Sigmoid colon (tissue), 7 donors: Measurements from ENCODE around the gene AUTS2. TPM values are rescaled to one million over a fixed set of nuclear protein-coding genes. Genes with fewer than 3 reads are reported as not detected.
"Not testable (repeated sequence)": the region's sequence is repeated elsewhere in the genome, so short reads cannot be mapped to it uniquely, and the experiment has no call there.

Experiments
- DNase-seq: peaks from one replicate; pipeline ENCODE4 v3.0.0-alpha.2; 2019
- H3K27ac ChIP-seq, 4 donors: fragments of 200-600 bp; sonication (generic); one replicate each; pipeline ENCODE4 v1.5.1; 2016 to 2019; ENCODE audit warnings: mild to moderate bottlenecking in 1 of 4
- H3K27me3 ChIP-seq, 3 donors: fragments of 200-600 bp; sonication (generic); one replicate each; pipeline ENCODE4 v1.5.1; 2019; ENCODE audit warnings: mild to moderate bottlenecking in 1 of 3
- H3K36me3 ChIP-seq, 4 donors: fragments of 200-600 bp; sonication (generic); one replicate each; pipeline ENCODE4 v1.5.1; 2016 to 2019
- H3K4me1 ChIP-seq, 4 donors: fragments of 200-600 bp; sonication (generic); one replicate each; pipeline ENCODE4 v1.5.1; 2017 to 2019
- H3K4me3 ChIP-seq, 4 donors: fragments of 200-600 bp; sonication (generic); one replicate each; pipeline ENCODE4 v1.5.1; 2017 to 2019; ENCODE audit warnings: mild to moderate bottlenecking in 2 of 4, moderate library complexity in 1 of 4
- H3K9me3 ChIP-seq, 4 donors: fragments of 200-600 bp in 3 of 4; sonication (generic) in 3 of 4; one replicate each; pipeline versions ENCODE4 v1.5.1 to v1.6.1; 2013 to 2019
- EP300 ChIP-seq, 4 donors: sonication (generic); formaldehyde crosslinking; IDR thresholded peaks; one replicate each; pipeline ENCODE4 v1.6.1; 2017; ENCODE audit warnings: antibody characterized with exemption in 4 of 4
- POLR2A ChIP-seq, 2 donors: fragments of 450-650 bp; IDR thresholded peaks; one replicate each; pipeline ENCODE4 v1.6.1; 2016; ENCODE audit warnings: antibody characterized with exemption in 2 of 2, mild to moderate bottlenecking in 2 of 2, moderate library complexity in 2 of 2
- POLR2AphosphoS5 ChIP-seq, 4 donors: sonication (generic); formaldehyde crosslinking; IDR thresholded peaks; one replicate each; pipeline ENCODE4 v1.6.1; 2017; ENCODE audit warnings: antibody characterized with exemption in 4 of 4
- WGBS, 2 donors: extraction: QIAGEN DNeasy Blood & Tissue Kit; methylation state at CpG; one replicate each; pipeline ENCODE4 v1.1.7; 2013; 5-methylcytosine and 5-hydroxymethylcytosine counted together
- intact Hi-C: fragments of 100-400 bp; cut with DNase I; formaldehyde crosslinking; loops from one replicate; pipeline ENCODE4 v1.15.1; 2023
- polyA plus RNA-seq, 3 donors: library from polyadenylated mRNA; stranded (reverse); fragments of 200-250 nt; gene quantifications; one replicate each; pipeline ENCODE4 v1.2.3, GENCODE V29; 2013
- total RNA-seq, 4 donors: library from RNA; depleted of rRNA; stranded (reverse); fragments of >200 nt; gene quantifications; one replicate each; pipeline ENCODE4 v1.1.0, GENCODE V29; 2016
- TF ChIP-seq, protein P1 (sequence below), 4 experiments: fragments of 450-650 bp in 3 of 4; fragments of 200-600 bp in 1 of 4; IDR thresholded peaks; one replicate each; pipeline ENCODE4 v1.5.1; 2016 to 2019; ENCODE audit warnings: antibody characterized with exemption in 4 of 4, mild to moderate bottlenecking in 3 of 4, moderate library complexity in 2 of 4
- donor health status: healthy with polysubstance abuse.
- donor health status: Bipolar disorder and iron deficiency.
- donor health status: healthy.

The AUTS2 gene
- total and polyA plus RNA-seq, 7 donors = 3.6 to 55.7 (median 25.5) TPM

- no peaks in the 10 kb centered on the region for H3K36me3 ChIP-seq
- no peaks in the 10 kb centered on the region for H3K9me3 ChIP-seq
- no peak for TF ChIP-seq POLR2A (IDR thresholded peaks at IDR 0.05)
- no peak for TF ChIP-seq EP300 (IDR thresholded peaks at IDR 0.05)
- TF ChIP-seq POLR2AphosphoS5 (IDR thresholded peaks at IDR 0.05) = no peak
- DNase-seq = no peak
- H3K27ac ChIP-seq = no peak overlapping the region
- intact Hi-C loops = no loop called here
- peaks cover 0 to 2% (median 1%) of the 10 kb centered on the region in 4 donors for H3K4me1 ChIP-seq
- H3K27me3 ChIP-seq = no peaks in the 10 kb centered on the region
- H3K4me3 ChIP-seq = no peak overlapping the region
- WGBS, 2 donors = 39 to 77% methylated on average over 1 of the region's 1 CpG
Observed at GRCh38 chr7:70361821-70362220, 763.5 kb downstream of the AUTS2 start.

- H3K27ac ChIP-seq, H3K4me3 ChIP-seq, H3K9me3 ChIP-seq, intact Hi-C loops, DNase-seq, H3K27me3 ChIP-seq, H3K36me3 ChIP-seq, H3K4me1 ChIP-seq: not testable (repeated sequence)
- WGBS, 2 donors = 94 to 96% methylated on average over 3 of the region's 3 CpGs
Observed at GRCh38 chr7:70364393-70364792, 766.1 kb downstream of the AUTS2 start.

- WGBS, 2 donors = 27 to 72% methylated on average over 1 of the region's 1 CpG
Observed at GRCh38 chr7:70371652-70372051, 773.4 kb downstream of the AUTS2 start.

DNA sequence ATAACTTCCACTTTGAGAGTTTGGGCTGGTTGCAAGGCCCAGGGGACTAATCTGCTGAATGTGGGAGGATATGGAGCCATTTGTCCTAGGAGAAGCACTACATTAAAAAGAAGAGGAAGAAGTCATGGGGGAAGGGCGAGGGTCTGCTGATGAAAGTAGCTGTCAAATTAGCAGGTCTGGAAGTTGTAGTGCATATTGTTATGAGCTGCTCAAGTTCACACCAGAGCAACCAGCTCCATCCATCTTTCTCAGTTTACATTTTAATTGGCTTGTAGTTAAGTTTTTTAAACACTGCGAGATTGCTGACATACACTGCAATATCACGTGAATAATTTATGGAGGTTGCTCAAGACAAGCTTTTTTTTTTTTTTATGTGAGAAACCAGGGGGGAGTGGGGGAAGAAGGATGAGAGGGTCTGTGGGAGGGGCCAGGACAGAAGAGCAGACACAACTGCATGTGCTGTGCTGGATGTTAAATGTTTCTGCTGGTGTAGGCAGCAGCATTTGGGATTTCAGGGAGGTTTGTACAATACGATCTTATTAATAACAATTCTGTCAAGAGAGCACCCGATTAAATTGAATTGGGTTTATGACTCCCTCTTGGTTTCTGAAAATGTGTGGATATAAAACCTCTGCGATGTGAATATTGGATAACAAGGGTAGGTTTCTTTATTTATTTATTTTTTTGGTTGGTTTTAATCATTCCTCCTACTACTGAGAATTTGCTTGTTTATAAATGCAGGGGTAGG lies 774.7 kb downstream of the AUTS2 start:
- intact Hi-C loops = no loop called here
- 80 to 82% methylated on average over 6 of the region's 6 CpGs for WGBS, 2 donors
- DNase-seq = no peak
- no peaks in the 10 kb centered on the region for H3K36me3 ChIP-seq
- no peak for TF ChIP-seq EP300 (IDR thresholded peaks at IDR 0.05)
- peak; percentile 24 to 57 (median 44) for TF ChIP-seq POLR2AphosphoS5 (IDR thresholded peaks at IDR 0.05)
- peaks cover 0 to 41% (median 25%) of the 10 kb centered on the region in 4 donors for H3K4me1 ChIP-seq
- H3K9me3 ChIP-seq = no peaks in the 10 kb centered on the region
- H3K4me3 ChIP-seq = no peak overlapping the region
- no peaks in the 10 kb centered on the region for H3K27me3 ChIP-seq
- H3K27ac ChIP-seq = no peak overlapping the region

More at GRCh38 chr7:70371652-70372051, 773.4 kb downstream of the AUTS2 start:
- H3K4me1 ChIP-seq = peaks cover 0 to 37% (median 22%) of the 10 kb centered on the region in 4 donors
- intact Hi-C loops = no loop called here
- H3K27me3 ChIP-seq = no peaks in the 10 kb centered on the region
- no peak for DNase-seq
- TF ChIP-seq POLR2AphosphoS5 (IDR thresholded peaks at IDR 0.05) (no peak), EP300 (IDR thresholded peaks at IDR 0.05) (no peak), POLR2A (IDR thresholded peaks at IDR 0.05) (no peak)
- TF ChIP-seq, protein P1, sequence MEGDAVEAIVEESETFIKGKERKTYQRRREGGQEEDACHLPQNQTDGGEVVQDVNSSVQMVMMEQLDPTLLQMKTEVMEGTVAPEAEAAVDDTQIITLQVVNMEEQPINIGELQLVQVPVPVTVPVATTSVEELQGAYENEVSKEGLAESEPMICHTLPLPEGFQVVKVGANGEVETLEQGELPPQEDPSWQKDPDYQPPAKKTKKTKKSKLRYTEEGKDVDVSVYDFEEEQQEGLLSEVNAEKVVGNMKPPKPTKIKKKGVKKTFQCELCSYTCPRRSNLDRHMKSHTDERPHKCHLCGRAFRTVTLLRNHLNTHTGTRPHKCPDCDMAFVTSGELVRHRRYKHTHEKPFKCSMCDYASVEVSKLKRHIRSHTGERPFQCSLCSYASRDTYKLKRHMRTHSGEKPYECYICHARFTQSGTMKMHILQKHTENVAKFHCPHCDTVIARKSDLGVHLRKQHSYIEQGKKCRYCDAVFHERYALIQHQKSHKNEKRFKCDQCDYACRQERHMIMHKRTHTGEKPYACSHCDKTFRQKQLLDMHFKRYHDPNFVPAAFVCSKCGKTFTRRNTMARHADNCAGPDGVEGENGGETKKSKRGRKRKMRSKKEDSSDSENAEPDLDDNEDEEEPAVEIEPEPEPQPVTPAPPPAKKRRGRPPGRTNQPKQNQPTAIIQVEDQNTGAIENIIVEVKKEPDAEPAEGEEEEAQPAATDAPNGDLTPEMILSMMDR (IDR thresholded peaks at IDR 0.05) = no peak
- H3K36me3 ChIP-seq = no peaks in the 10 kb centered on the region
- H3K9me3 ChIP-seq = no peaks in the 10 kb centered on the region
- H3K4me3 ChIP-seq = no peak overlapping the region
- H3K27ac ChIP-seq = no peak overlapping the region

DNA sequence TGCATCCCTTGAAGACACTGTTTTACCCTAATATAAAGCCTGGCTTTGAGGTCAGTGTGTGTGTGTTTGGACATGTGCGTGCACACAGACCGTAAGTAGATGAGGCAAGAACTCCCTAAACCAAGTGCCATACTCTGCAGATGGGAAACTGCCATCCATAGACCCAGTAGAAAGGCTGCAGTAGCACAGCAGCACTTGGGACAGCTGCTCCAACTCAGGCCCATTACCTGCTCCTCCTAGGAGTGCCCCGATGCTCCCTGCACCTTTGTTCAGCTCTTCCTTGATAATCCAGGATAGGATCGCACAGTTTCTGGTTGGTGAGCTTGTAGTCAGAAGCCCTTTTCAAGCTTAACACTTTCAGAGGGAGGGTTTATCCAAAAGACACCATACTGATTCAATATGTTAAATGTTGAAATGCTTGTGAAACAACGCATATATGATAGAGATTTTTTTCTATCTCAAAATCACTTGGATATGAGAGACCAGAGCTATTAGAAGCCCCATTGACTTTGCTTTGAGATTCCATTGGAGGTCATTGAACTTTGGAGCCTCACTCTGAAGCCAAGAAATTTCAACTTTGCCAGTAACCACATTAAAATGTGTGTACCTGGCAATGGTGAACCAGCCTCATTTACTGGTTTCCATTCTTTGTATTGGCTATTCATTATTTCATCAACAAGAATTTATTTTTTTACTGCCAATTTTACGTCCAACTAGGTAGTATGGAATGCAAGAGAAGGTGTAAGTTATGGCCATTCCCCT lies 776.7 kb downstream of the AUTS2 start:
- intact Hi-C loops = no loop called here
- Histone ChIP-seq H3K36me3 (no peaks in the 10 kb centered on the region), H3K9me3 (no peaks in the 10 kb centered on the region), H3K4me3 (no peak overlapping the region), H3K27me3 (no peaks in the 10 kb centered on the region), H3K27ac (no peak overlapping the region), H3K4me1 (peaks cover 0 to 41% (median 25%) of the 10 kb centered on the region in 4 donors)
- no peak for DNase-seq
- no peak for TF ChIP-seq POLR2AphosphoS5 (IDR thresholded peaks at IDR 0.05)
- no peak for TF ChIP-seq EP300 (IDR thresholded peaks at IDR 0.05)
- no peak for TF ChIP-seq POLR2A (IDR thresholded peaks at IDR 0.05)
- TF ChIP-seq, protein P1 (IDR thresholded peaks at IDR 0.05) = no peak
- 93 to 94% methylated on average over 6 of the region's 6 CpGs for WGBS, 2 donors

GRCh38 chr7:70376561-70377031 lies 778.3 kb downstream of the AUTS2 start:
- no peaks in the 10 kb centered on the region for H3K27me3 ChIP-seq
- peaks cover 0 to 41% (median 25%) of the 10 kb centered on the region in 4 donors for H3K4me1 ChIP-seq
- no peak overlapping the region for H3K27ac ChIP-seq
- DNase-seq = no peak
- WGBS, 2 donors = 74% methylated on average over 4 of the region's 4 CpGs
- no peak overlapping the region for H3K4me3 ChIP-seq
- H3K36me3 ChIP-seq = no peaks in the 10 kb centered on the region
- TF ChIP-seq EP300 (IDR thresholded peaks at IDR 0.05) (no peak), POLR2A (IDR thresholded peaks at IDR 0.05) (no peak), POLR2AphosphoS5 (IDR thresholded peaks at IDR 0.05) (no peak)
- TF ChIP-seq, protein P1 (IDR thresholded peaks at IDR 0.05) = no peak
- intact Hi-C loops = no loop called here
- no peaks in the 10 kb centered on the region for H3K9me3 ChIP-seq
